NT2/D1 (cell line): Measurements from ENCODE around the gene LCNL1.

Experiments
- SUZ12 ChIP-seq: IDR thresholded peaks from 2 replicates; pipeline ENCODE4 v1.6.1; 2011; ENCODE audit not compliant: insufficient read length, insufficient read depth; ENCODE audit errors: extremely low read depth
- YY1 ChIP-seq: IDR thresholded peaks from 2 replicates; pipeline ENCODE4 v1.6.1; 2011; ENCODE audit not compliant: insufficient read length, insufficient read depth
- ZNF274 ChIP-seq: IDR thresholded peaks from 2 replicates; pipeline ENCODE4 v1.6.1; 2011; ENCODE audit warnings: mild to moderate bottlenecking, low read depth, low read length

- TF ChIP-seq ZNF274: no peak
- TF ChIP-seq SUZ12: no peak
- no peak for TF ChIP-seq YY1
These were observed 16.9 kb upstream of the LCNL1 start for GRCh38 chr9:136965771-136966484.
